ENCODE results near the gene SP140L.
"Not testable (repeated sequence)": the region's sequence is repeated elsewhere in the genome, so short reads cannot be mapped to it uniquely, and the experiment has no call there.

The SP140L gene

DNA sequence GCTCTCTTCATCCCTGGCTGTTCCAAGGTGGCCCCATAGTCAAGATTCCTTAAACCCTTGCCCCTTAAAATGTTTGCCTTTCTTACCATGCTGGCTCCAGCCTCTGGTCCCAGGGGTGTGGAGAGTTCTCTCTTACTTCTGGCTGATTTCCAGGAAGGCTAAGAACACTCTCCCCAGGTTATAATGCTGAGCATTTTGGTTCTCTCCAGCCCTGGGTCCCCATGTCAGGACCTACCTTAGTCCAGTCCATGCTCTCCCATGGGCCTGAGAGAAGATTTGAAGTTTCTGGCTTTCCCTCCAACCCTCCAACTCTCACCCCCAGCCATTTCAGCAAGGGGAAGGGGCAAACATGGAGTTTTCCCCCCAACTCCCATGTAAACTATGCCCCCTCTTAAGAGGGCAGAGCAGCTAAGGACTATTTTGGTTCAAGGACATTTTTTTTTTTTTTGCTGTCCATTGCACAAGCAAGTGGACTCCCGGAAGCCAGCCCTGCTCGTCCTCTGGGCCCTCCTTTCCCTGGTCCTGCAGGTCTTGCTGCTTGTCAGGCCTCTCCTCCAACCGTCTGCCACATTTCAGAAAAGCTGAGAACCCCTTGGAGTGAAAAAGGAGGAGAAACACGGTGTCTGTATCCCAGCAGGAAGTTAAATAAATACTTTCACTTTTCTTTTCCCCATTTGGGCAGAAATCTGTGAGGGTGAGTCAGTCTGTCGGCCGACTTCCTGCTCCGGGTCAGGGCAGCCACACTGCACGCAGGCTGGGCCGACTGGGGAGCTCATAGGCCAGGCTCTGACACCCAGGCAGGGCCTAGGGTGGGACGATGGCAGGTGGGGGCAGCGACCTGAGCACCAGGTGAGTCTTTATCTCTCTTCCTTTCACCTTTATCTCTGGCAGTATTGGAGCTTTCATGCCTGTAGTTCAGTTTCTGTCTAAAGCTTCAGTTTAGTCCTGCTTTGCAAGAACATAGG, at the start of gene SP140L:
SP140L (plus strand) TSS at position 741 of the 965 bp plus-strand sequence; CDS start at position 818, 77 bp downstream.
- no peak for DNase-seq (ENCODE audit: low spot score)

DNA sequence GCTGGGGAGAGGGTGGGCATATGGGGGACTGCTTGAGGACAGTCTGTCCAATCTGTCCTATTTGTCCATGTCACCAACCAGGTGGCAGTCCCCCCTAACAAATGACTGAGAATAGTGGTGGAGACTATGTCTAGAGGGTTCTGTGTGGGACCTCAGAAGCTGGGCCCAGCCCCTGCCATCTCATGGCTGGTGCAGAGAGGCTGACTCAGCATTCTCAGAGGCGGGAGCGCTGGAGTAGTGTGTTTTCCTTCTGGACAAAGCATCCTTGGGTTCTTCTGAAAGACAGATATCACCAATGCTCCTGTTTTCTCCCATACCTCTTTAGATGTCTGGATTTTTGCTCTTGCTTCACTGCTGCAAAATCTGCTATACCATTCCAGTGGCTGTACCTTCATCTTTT, 44.1 kb upstream of the SP140L start:
- no peak for DNase-seq (ENCODE audit: low spot score)

DNA sequence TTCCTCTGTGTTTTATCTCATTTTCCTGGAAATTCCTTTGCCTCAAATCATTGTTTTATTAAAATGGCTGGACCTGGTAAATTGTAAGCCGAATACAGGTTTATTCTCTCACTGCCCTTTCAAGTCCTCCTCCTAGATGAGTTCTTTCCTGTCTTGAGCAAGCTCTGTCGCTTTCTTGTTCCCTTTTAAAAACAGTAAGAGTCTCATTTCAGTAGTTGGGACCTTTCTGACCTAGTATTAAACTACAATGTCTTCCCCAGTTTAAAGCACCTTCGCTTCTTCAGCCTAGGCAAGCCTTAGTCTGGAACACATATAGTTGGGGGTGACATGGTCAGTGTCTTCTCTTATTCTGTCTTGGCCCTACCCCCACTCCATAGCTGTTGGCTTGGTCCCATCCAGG, 40.9 kb upstream of the SP140L start:
- no peak for DNase-seq (ENCODE audit: low spot score)

- DNase-seq (ENCODE audit: low spot score) = not testable (repeated sequence)
Observed at GRCh38 chr2:230289311-230289710, 37.7 kb upstream of the SP140L start.

GRCh38 chr2:230295192-230295591, 31.8 kb upstream of the SP140L start:
- no peak for DNase-seq (ENCODE audit: low spot score)

DNA sequence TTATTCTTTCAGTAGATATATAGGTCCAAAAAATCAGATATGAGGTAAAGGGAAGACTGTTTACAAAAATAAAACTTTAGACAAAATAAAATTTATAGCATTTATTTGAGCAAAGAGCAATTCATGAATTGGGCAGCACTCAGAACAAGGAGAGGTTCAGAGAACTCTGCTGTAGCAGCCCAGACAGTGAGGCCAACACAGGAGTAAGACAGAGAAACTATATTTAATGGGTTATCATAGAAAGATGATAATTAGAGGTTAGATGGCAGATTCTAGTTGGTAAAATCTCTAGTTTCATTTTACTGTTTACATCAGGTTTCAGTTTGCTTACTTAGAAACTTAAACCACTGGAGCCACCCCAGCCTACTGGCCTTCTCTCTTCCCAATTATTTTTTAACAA, 30.1 kb upstream of the SP140L start:
- no peak for DNase-seq (ENCODE audit: low spot score)

- no peak for DNase-seq (ENCODE audit: low spot score)
Observed at GRCh38 chr2:230299618-230300017, 27.4 kb upstream of the SP140L start.

GRCh38 chr2:230305416-230306275, 21.3 kb upstream of the SP140L start:
- no peak for DNase-seq (ENCODE audit: low spot score)

- no peak for DNase-seq (ENCODE audit: low spot score)
Observed at GRCh38 chr2:230306474-230306873, 20.5 kb upstream of the SP140L start.

- DNase-seq (ENCODE audit: low spot score) = no peak
Observed at GRCh38 chr2:230307485-230307884, 19.5 kb upstream of the SP140L start.

GRCh38 chr2:230308402-230309000, 18.5 kb upstream of the SP140L start:
- DNase-seq (ENCODE audit: low spot score) = no peak

GRCh38 chr2:230310792-230311191, 16.2 kb upstream of the SP140L start:
- DNase-seq (ENCODE audit: low spot score) = not testable (repeated sequence)

- not testable (repeated sequence) for DNase-seq (ENCODE audit: low spot score)
Observed at GRCh38 chr2:230311634-230312033, 15.4 kb upstream of the SP140L start.

DNA sequence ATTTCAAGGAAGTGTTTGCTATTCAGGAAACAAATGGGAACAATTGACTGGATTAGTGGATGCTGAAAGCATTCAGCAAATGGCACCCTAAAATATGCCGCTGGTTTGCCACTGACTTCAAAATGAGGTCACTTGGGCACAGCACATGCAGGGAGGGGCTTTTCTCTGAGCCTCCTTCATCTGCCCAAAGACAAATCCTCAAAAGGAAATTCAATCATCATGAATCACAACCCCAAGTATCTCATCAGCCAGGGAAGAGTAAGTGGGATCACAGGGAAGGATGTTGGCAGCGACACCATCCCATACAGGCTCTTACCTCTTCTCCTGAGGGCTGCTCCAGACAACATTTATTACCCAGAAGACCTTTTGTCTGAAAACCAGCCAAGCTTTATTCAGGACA, 14.4 kb upstream of the SP140L start:
- DNase-seq (ENCODE audit: low spot score) = no peak

DNA sequence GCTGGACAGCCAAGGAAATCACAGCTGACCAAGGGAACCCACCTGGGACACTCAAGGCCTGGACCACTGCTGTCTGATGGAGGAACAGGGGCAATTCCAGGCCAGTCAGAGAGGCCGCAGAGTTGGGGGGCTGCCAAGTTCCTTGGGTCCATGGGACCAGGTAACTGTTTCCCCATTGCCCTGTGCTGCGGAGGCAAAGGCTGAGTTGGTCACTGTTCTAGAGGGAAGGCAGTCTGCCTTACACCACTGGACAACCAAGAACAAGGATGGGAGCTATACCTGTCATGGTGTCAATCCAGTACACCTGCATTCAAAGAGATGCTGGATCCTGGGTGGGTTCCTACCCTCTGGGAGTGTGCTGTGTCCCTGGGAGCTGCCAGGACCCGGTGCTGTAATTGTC, 9.6 kb upstream of the SP140L start:
- DNase-seq (ENCODE audit: low spot score) = no peak

DNA sequence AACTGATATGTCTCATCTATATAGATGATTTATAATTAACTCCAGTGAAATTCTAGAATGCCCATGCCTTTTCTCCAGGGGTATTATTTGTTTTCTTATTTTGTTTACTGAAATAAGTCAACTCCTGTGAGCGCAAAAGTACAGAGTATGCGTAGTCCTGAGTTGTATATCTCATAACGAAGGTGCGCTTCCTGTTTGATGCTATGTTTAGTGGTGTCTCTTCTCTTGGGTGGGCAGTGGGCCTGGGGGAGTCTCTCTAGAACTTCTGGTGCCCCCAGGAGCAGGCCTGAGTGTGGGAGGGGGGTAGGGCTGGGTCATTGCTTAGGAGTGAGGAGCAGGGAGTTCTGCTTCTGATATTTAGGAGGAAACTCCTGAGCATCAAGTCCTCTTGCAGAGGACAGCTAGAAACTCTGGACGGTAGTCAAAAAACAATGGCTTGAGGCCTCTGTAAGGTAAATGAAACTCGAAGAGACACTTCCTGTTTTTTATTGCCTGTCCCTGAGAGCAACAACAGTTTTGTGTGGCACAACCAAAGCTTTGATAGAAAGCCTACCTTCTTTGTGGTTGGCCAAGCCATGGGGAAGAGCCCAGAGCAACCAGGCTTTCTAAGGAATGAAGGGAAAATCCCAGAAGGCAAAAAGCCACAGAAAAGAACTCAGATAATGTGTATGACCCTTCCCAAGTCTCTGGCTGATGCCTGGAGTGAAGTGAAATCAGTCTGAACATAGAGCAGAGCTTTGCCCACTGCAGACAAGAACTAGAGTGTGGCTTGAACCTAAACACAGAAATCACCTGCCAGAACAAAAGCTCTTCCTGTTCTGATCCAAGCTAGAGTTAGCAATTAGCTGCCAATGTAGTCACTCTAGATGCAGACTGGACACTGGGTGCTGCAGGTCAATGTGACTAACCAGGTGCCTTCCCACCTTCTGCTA, 8.5 kb upstream of the SP140L start:
- no peak for DNase-seq (ENCODE audit: low spot score)

DNA sequence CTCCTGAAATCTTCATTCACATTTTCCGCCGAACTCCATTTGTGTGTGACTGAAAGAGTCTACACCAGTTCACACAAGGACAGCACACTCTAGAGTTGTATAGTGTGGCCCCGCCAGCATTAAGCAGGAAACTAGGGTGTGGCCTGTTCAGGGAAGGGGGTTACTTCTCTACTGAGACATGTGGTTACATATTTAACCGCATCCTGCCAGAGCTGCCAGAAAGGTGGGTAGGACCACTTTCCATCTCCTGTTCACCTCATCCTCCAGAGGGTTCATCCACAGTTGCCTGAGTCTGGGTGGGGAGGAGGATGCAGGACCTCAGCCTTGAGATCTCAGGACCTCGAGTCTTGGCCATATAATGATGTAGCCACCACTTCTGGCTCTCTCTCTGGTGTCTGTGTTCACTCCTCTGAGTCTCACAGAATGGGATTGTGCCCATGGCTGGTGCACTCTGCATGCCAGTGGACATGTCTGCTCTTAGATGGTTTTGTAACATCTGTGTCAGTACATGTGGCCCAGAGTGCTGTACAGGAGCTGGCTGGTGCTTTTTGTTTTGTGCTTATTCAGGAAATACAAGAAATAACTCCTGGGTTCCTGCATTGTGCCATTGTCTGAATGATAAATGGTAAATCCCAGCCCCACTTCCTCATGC, 7.7 kb upstream of the SP140L start:
- no peak for DNase-seq (ENCODE audit: low spot score)

GRCh38 chr2:230321031-230321430, 6.0 kb upstream of the SP140L start:
- no peak for DNase-seq (ENCODE audit: low spot score)

- DNase-seq (ENCODE audit: low spot score) = no peak
Observed at GRCh38 chr2:230322561-230323384, 4.2 kb upstream of the SP140L start.
